Occipital lobe (tissue), 2 donors: ENCODE measurements around the gene REL. TPM values are rescaled to one million over a fixed set of nuclear protein-coding genes. Genes with fewer than 3 reads are reported as not detected.
"Not testable (repeated sequence)": the region's sequence is repeated elsewhere in the genome, so short reads cannot be mapped to it uniquely, and the experiment has no call there.

ENCODE experiments used
- DNase-seq: peaks from one replicate; lab custom pipeline; 2025; lab: John Stamatoyannopoulos, UW
- total RNA-seq: library from RNA; depleted of rRNA; stranded (reverse); fragments of >200 nt; gene quantifications from one replicate; pipeline ENCODE4 v1.2.3, GENCODE V29; 2014

Gene REL
- total RNA-seq = 8.6 TPM

DNA sequence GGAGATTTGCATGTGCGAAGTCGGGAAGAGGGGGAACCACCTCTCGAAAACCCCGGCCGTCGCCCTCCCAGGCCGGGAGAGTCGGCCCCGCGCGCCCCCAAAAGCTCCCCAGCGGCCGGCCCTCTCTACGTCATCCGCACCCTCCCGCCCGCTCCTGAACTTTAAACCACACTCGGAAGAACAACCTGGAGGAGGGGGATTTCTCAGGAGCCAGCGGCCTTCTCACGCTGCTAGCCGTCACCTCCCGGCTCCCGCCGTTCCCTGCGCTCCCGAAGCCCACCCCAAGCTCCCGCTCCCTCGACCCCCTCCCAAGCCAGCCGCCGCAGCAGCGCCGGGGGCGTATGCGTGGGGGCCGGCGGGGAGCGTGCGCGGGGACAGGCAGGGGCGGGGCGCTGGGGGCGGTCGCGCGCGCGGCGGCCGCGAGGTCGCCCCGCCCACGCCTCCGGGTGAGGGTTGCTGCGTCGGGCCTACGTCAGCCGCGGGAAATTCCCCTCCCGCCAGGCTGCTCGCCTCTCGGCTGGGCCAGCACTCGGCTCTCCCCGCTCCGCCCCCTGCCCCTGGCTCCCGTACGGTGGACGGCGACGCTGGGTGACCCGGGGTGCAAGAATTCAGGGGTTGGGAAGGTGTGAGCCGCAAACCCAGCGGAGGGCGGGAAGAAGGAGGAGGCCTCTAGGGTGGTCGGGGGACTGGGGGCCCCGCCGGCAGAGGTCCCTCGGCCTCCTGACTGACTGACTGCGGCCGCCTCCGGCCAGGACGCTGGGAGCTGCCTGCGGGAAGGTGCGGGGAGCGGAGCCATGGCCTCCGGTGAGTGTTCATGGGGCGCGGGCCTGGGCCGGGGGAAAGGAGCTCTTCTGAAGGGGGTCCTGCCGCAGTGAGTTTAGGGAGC is at the start of gene REL:
Gene REL (plus strand): TSS at position 528 of the 886 bp plus-strand sequence. CDS start 267 bp downstream, at position 795.
- DNase-seq = peak; percentile 80

- DNase-seq = no peak
Observed at GRCh38 chr2:60831921-60832320, 49.5 kb upstream of the REL start.

DNA sequence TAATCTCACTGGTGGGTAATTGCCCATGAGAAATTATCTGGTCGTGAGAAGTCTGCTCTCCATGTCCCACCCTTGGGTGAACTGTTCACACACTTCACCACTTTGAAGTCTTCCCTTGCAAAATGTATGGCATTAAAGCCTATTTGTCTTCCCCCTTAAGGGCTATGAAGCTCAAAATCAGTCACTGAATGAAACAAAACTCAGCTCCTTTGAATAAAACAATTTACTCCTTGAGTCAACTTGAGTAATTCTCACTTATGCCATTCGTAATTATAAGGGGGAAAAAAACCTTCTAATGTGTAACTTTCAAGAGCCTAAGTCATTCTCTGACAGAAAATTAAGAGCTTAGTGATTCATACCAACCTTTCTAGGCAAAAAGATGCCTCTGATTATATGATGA is 48.8 kb upstream of the REL start:
- no peak for DNase-seq

- no peak for DNase-seq
Observed at GRCh38 chr2:60834270-60834717, 47.1 kb upstream of the REL start.

- DNase-seq = no peak
Observed at GRCh38 chr2:60836491-60836890, 44.9 kb upstream of the REL start.

GRCh38 chr2:60837123-60837522 is 44.3 kb upstream of the REL start:
- no peak for DNase-seq

DNA sequence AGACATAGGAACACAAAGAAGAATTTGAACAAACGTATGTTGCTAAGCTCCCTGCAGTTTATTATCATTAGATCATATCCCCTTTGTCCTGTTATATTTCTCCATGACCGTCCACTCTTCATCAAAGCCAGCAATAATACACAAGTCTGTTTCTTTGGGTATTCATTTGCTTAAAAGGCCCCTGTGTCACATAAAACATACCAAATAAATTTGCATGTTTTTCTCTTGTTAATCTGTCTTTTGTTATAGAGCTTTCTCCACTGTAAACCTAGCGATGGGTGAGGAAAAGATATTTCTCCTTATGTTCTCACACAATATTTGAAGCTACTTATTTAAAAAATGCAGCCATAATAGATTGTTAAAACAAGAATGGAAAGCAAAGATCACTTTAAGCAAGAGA is 42.9 kb upstream of the REL start:
- no peak for DNase-seq

DNA sequence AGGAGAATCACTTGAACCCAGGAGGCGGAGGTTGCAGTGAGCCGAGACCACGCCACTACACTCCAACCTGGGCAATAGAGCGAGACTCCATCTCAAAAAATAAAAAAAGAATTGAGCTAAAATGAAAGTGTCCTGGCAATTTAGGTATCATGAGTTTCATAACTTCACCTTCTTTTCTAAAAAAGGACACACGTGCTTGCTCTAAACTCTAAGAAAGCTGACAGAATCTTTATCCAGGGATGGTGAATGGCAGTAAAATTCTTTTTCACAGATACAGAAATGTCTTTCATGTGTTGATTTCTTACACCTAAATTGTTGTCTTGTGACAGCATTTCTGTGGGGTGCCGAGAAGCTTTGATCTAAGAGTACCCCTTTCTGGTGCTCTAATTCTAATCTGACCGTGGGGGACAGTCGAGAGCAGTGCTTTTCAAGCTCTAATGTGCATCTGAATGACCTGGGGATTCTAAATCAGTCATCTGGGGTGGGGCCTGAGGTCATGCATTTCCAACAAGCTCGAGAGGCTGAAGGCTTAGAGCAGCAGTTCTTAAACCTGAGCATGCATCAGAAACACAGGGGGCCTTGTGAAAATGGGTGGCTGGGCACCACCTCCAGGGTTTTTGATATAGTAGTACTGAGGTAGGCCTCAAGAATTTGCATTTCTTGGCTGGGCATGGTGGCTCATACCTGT is 42.1 kb upstream of the REL start:
- DNase-seq = no peak

GRCh38 chr2:60840880-60841279 is 40.5 kb upstream of the REL start:
- DNase-seq = no peak

GRCh38 chr2:60843006-60843405 is 38.4 kb upstream of the REL start:
- DNase-seq = no peak

GRCh38 chr2:60844105-60844504 is 37.3 kb upstream of the REL start:
- DNase-seq = no peak

DNA sequence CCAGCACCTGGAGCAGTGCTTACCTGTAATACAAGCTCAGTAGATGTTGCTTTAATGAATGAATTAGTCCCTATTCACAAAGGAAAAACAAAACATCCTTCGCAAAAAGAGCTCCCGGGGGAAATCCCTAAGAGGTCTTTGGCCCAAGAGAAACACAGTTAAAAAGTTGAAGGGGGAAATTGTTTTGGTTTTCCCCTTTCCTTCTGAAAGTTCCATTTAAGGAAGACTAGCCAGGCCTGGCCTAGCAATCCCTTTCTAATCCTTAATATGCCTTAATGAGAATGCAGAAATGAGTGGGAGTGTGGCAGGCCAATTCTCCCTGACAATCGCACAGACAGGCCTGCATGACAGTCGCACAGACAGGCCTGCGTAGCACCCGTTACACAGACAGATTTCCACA is 33.5 kb upstream of the REL start:
- DNase-seq = no peak

- DNase-seq = no peak
Observed at GRCh38 chr2:60849187-60849586, 32.2 kb upstream of the REL start.

- no peak for DNase-seq
Observed at GRCh38 chr2:60852282-60852860, 29.0 kb upstream of the REL start.

DNA sequence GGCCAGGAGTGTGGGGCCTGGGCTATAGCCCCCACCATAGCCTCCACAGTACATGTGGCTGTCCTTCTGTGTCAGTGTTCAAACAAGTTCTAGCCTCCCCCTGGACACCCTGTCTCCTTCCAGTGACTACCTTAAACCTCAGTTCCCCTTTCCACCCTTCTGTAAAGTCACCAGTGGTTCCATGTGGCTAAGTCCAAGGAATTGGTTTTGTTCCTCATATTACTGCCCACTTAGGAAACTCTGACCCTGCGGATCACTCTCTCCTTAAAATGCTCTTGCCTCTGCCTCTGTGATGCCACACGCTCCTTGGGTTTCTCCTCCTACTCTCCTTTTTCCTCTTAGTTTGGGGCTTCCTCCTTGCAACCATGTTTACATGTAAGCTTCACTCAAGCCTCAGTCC is 27.8 kb upstream of the REL start:
- no peak for DNase-seq

DNA sequence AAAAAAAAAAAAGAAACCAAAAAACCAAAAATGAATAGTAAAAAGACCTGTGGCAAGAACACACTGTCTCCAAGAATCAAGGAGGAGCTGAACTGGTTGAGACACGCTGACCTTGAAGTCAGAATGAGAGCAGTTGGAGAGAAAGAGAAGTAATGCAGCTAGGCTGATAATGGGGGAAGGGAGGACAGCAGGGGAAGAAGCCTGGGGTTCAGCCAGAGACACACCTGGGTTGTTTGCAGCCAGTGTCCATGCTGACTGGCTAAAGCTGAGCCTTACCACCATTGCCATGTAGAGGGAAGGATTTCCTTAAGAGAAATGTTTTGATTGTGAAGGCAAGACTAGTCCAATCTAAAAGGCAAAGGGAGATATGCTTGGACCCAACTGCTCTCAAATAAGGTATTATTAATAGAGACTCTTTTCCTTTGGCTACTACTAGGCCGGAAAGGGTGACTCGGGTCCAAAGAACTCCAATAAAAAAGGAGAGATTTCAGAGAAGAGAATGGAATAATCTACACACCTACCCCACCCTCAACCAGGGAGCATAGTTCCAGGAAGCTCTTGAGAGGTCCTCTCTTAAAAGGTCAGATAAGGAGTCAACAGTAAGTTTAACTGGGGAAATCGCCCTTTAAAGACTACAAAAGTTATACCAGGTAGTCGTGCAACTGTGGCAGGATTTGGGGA is 25.2 kb upstream of the REL start:
- DNase-seq = no peak

GRCh38 chr2:60857056-60857455 is 24.3 kb upstream of the REL start:
- DNase-seq = no peak

GRCh38 chr2:60858897-60859311 is 22.5 kb upstream of the REL start:
- no peak for DNase-seq

- no peak for DNase-seq
Observed at GRCh38 chr2:60861736-60862135, 19.6 kb upstream of the REL start.

GRCh38 chr2:60862642-60863041 is 18.7 kb upstream of the REL start:
- DNase-seq = no peak

DNA sequence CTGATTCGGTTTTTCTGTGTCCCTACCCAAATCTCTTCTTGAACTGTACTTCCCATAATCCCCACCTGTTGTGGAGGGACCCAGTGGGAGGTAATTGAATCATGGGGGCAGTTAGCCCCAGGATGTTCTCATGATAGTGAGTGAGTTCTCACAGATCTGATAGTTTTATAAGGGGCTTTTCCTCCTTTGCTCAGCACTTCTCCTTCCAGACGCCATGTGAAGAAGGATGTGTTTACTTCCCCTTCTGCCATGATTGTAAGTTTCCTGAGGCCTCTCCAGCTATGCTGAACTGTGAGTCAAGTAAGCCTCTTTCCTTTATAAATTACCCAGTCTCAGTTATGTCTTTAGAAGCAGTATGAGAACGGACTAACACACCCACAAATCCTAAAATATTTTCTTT is 16.0 kb upstream of the REL start:
- DNase-seq = not testable (repeated sequence)

GRCh38 chr2:60867007-60867406 is 14.4 kb upstream of the REL start:
- DNase-seq = no peak
